UCSD-AML1 (cell line): ENCODE measurements around the gene ELSPBP1.
"Not testable (repeated sequence)": the region's sequence is repeated elsewhere in the genome, so short reads cannot be mapped to it uniquely, and the experiment has no call there.

ENCODE experiments used
- DNase-seq: peaks from one replicate; lab custom pipeline; 2025; ENCODE audit not compliant: unreplicated experiment; lab: John Stamatoyannopoulos, UW

The ELSPBP1 gene

DNA sequence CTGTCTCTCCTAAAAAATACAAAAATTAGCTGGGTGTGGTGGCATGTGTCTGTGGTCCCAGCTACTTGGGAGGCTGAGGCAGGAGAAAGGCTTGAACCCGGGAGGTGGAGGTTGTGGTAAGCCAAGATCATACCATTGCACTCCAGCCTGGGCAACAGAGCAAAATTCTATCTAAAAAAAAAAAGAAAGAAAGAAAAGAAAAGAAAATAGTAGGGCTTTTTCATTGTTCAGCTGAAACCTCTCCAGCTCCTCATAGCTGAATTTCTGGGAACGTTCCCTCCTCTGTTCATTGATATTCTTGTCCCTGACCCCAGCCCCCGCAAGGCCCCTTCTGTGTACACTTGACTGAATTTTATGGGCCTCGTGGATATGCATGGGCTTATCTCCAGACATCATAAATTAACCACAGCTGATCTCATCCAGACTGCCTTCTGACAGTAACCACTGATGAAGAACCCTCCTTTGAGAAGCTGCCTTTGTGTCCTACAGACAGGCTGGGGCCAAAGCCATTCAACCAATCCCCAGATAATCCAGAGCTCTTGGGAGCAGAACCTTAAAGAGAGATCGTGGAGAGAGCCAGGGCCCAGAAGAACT is at the start of gene ELSPBP1:
Gene ELSPBP1 (plus strand): TSS at position 424 of the 594 bp plus-strand sequence. CDS start 14,036 bp downstream, outside the sequence.
- no peak for DNase-seq

DNA sequence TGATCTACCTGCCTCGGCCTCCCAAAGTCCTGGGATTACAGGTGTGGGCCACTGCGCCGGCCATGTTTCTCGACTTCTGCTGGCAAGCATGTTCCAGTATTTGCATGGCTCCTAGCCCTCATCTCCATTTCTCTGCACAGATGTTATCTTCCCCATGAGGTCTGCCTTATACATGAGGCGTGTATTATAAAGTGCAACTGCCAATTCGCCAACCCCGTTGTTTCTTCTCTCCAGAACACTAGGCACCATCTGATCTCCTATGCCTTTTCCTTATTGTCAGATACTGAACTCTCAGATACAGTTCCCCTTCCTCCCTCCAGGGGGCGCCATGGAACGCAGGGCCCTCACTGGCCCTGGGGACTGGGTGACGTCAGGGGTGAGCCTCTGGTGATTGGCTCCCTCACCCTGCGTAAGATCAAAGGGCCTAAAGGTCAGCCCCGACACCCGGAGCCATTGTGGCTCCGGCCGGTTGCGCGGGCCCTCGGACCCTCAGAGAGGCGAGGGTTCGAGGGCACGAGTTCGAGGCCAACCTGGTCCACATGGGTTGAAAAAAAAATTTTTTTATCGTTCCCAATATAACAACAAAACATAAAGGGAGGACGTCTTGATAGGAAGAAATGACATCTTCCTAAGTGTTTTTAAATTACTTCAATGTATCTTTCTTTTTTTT is 44.4 kb upstream of the ELSPBP1 start:
- not testable (repeated sequence) for DNase-seq

DNA sequence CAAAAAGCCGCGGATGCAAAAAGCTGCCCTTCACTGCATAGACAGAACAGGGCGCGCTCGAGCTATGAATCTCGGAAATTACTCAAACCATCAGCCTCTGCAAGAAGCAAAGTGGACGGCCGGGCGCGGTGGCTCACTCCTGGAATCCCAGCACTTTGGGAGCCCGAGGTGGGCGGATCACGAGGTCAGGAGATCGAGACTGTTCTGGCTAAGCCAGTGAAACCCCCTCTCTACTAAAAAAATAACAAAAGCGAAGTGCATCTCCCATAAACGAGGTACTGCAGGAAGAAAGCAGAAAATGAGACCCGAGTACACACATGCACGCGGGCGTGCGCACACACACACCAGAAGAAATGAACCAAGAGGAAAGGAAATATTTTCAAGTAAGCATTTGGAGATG is 42.3 kb upstream of the ELSPBP1 start:
- not testable (repeated sequence) for DNase-seq

DNA sequence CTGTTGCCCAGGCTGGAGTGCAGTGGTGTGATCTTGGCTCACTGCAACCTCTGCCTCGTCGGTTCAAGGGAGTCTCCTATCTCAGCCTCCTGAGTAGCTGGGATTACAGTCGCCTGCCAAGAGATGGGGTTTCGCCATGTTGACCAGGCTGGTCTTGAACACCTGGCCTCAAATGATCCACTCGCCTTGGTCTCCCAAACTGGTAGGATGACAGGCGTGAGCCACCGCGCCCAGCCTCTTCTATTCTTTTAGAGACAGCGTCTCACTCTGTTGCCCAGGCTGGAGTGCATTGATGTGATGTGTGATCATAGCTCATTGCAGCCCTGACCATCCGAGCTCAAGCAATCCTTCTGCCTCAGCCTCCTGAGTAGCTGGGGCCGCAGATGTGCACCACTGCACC is 38.5 kb upstream of the ELSPBP1 start:
- DNase-seq: not testable (repeated sequence)

DNA sequence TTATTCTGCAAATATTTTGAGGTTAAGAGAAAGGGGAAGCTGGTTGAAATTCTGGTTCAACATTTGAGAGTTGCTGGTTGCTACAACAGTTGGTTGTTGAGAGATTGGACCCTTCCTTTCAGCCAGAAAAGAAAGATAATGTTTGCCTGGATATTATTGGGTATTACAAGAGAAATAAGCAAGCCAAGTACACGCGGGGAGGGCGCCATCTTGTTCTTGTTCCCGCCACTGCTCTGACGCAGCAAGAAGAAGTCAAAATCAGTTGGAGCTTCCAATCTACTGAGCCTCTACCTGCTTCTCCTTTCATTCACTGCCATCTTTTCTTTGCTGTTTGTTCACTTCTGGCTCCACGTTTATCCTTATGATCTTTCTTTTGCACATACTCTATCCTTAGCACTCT is 20.9 kb upstream of the ELSPBP1 start:
- DNase-seq: no peak

DNA sequence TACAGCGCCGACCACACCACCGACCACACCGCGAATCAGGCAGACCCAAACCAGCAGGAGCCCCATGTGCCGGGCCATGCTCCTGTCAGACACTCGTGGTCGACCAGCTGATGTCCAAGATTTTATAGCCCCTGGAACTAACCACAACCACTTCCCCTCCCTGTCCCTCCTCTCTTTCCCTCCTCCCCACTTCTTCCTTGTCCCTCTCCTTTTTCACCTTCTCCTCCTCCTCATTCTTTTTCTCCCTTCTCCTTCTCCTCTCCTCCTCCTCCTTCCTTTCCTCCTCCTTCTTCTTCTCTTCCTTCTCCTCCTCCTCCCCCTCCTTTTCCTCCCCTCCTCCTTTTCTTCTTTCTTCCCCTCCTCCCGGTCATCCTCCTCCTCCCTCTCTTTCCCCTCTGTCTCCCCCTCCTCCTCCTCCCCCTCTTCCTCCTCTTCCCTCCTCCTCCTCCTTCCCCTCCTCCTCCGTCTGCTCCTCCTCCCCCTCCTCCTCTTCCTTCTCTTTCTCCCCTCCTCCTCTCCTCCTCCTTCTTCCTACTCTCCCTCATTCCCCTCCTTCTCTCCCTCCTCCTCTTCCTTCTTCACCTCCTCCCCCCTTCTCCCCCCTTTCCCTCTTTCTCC is 3.1 kb upstream of the ELSPBP1 start:
- DNase-seq: no peak

DNA sequence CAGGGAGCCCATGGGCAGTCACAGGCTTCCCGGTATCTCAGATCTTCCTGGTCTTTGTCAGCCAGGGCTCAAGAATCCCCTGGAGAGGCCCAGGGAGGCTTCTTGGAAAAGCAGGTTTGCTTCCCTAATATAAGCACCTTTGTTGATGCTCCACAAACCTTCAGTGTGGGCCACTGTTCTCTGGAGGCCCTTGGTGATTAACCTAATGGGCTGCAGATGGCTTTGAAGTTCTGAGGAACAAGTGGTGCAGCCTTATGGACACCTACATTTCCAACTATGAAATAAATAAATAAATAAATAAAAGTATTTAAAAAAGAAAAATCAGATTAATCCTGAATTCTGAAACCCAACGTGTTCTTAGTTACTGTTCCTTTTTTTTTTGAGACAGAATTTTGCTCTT is 2.4 kb upstream of the ELSPBP1 start, which contains the start of gene BSPH1:
Gene BSPH1 (minus strand): TSS at position 101 of the 400 bp plus-strand sequence. CDS start 89 bp downstream, at position 12.
- no peak for DNase-seq

DNA sequence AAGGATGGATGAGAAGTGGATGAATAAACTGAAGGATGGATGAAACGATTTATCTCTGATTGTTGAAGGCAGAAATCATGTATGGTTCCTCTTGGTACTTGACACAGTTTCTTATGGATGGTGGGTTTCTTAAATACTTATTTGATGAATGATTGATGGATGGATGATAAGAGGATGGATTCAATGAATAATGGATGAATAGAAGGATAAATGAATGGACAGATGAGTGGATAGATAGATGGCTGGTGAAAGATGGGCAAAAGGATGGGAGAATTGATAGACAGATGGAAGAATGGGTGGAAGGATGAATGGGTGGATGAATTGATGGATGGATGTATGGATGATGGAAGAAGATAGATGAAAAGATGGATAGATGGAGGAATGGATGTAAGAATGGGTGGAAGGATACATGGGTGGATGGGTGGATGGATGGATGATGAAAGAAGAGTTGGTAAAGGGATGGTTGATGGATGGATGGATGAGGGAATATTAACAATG is 1.8 kb downstream of the ELSPBP1 start:
- DNase-seq: no peak

DNA sequence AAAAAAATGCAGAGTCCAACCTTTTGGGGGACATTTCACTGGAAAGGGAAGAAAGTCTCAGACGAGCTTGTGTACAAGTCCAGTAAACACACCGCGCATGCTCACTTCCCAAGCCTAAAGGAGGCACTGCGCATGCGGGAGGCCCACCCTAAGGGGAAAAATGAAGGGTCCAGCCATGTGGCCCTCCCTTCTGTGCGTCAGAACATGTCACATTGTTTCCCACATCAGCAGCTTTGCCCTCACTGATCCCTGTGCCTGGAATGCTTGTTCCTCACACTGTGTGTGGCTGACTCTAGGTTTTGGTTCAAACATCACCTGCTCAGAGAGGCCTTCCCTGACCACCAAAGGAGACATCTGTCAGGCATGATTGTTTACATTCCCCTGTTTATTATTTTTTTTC is 4.4 kb downstream of the ELSPBP1 start:
- DNase-seq: no peak

DNA sequence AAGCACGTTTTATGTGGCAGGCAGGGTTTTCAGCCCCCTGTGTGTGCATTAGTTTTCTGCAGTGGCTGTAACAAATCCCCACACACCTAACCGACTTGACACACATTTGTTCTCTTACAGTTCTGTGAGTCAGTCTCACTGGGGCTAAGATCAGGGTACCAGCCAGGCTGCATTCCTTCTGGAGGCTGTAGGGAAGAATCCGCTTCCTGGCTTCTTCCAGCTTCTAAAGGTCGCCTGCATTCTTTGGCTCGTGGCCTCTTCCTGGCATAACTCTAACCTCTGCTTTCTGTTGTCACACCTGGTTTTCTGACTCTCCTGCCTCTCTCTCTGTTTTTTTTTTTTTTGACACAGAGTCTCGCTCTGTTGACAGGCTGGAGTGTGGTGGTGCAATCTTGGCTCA is 6.4 kb downstream of the ELSPBP1 start:
- no peak for DNase-seq

DNA sequence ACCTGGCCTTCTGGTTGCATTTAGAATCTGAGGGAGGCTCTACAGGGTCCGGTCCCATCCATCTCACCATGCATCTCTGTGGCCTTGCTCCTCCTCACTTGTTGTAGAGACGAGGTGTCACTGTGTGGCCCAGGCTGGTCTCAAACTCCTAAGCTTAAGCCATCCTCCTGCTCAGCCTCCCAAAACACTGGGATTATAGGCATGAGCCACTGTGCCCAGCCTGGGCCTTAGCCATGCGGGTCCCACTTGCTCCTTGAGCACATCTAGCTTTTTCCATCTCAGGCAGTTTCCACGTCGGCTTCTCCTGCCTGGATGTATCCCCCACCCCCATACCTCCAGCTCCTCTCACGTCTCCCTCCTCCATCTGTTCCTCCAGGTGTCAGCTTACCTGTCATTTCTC is 9.8 kb downstream of the ELSPBP1 start:
- DNase-seq: no peak

DNA sequence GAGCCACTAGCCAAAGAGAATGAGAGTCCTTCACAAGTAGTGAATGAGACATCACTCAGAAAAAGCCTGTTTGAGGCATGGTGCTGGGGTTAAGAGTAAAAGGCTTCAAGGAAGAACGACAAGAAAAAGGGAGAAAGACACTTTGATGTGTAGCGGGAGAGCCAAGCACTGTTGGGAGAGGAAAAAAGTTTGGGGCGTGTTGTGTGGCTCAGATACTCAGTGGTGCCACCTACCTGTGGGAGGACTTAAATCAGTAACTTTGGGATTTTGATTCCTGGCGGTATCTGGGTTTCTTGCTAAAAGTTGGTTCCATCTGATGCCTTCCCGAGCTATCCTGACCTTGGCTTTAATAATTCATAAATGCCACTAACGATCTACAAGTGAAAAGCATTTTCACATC is 12.3 kb downstream of the ELSPBP1 start:
- no peak for DNase-seq

DNA sequence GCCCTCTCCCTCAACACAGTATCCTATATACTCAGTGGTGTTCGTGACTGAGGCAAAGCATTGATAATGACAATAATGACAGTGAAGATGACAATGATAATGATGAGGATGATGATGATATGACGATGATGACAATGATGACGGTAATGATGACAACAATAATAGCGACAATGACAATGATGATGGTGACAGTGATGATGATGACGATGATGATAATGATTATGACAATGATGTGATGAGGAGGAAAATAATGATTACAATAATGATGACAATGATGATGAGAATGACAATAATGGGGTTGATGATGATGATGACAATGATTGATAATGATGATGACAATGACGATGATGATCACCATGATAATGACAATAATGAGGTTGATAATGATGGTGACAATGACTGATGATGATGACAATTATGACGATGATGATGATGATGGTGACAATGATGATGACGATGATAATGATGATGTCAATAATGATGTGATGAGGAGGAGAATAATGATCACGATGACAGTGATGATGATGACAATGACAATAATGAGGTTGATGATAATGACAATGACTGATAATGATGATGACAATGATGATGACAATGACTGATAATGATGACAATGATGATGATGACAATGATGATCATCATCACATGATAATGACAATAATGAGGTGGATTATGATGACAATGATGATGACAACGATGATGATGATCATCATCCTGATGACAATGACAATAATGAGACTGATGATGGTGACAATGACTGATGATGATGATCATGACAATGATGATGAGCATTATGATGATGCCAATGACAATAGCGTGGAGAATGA is 16.7 kb downstream of the ELSPBP1 start:
- DNase-seq: no peak

DNA sequence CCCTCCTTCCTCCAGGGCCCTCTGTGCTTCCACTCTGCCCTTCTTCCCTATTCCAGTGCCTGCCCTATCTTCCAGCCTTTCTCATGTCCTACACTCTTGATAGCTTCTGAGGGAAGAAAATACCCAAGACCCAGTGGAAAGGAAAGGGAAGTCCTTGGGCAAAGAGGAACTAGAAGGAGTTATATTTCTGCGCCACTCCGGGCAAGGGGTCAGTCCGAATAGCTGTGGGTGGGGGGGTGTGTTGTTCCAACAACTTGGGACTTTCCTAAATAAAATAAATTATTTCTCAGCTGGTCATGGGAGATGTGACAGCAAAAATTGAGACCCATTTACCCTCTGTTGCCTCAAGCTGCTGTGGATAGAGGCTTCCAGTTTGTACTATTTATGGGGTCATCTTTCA is 26.3 kb downstream of the ELSPBP1 start:
- no peak for DNase-seq

DNA sequence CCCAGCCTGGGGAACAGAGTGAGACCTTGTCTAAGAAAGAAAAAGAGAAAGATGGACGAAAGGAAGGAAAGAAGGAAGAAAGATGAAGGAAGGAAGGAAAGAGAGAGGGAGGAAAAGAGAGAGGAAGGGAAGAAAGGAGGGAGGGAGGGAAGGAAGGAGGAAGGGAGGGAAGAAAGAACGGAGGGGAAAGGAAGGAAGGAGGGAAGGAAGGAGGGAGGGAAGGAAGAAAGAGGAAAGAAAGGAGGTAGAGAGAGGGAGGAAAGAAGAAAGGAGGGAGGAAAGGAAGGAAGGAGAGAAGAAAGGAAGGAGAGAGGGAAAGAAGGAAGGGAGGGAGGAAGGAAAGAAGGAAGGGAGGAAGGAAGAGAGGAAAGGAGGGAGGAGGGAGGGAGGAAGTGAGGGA is 28.6 kb downstream of the ELSPBP1 start:
- no peak for DNase-seq

DNA sequence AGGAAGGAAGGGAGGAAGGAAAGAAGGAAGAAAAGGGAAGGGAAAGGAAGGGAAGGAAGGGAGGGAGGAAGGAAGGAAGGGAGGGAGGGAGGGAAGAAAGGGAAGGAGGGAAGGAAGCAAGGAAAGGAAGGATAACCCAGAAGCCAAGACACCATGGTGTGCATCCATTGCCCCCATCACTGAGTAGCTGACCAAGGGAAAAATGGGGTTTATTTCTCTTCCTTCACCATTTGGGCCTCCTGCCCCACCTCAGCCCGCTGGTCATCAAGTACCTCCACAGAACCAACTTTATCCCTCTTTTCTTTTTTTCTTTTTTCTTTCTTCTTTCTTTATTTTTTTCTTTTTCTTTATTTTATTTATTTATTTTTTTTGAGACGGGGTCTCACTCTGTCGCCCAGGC is 29.1 kb downstream of the ELSPBP1 start:
- DNase-seq: no peak

DNA sequence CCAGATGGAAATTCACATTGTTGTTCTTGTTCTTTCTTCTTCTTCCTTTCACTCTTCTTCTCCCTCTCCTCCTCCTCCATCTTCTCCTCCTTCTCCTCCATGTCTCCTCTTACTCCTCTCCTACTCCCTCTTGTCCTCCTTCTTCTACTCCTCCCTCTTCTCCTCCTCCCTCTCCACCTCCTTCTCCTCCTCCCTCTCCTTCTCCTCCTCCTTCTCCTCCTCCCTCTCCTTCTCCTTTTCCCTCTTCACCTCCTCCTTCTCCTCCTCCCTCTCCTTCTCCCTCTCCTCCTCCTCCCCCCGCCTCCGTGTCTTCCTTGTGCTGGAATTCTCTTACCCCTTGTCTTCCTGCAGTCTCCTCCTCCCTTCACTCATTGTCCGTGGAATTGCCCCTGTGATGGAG is 31.0 kb downstream of the ELSPBP1 start:
- no peak for DNase-seq

DNA sequence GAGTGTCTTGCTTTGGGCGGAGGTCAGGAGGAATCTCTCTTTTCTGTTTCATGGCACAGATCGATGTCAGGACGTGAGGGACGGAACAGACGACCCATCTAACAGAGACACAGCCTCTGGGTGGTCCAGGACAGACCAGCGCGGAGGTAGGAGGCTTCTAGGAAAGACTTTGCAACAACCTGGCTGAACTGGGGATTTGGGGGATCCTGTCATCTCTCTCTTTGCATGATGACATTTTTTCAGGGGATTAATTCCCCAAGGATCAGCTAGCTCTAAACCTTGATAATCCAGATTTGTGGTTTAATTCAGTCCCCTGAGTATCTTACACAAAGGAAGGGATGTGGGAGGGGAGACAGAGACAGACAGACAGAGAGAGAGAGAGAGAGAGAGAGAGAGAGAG is 35.0 kb downstream of the ELSPBP1 start:
- DNase-seq: no peak

DNA sequence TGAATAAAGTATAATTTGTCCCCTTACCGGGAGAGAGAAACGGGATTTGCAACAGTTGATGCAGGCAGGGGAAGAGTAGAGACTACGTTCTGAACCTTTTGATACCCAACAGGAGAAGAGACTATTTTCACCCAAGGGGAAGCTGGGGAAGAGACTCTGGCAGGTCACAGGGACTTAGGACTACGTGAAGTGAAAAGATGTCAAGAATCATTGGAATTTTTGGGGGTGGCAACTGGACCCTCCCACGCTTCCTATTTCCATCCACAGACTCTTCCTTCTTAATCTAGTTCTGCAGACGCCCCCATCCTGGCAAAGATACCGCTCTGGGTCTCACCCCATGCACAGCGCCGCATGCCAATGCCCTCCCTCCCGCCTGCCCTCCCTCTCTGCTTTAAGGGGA is 35.6 kb downstream of the ELSPBP1 start:
- no peak for DNase-seq

DNA sequence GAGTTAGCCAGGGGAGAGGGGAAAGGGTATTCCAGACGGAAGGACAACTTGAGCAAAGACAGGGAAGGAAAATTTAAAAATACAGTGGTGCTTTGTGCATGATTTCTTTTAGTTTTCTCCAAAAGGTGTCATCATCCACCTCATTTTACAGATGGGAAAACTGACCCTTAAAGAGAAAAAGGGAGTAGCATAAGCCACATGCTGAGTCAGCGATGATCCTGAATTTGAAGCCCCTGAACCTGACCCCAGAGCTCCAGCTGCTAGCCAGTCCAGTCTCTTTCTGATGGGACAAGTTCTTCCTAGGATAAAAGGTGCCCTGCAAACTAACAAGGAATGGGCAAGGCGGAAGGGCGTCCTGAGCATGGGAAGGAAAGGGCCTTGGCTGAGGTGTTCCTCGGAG is 39.2 kb downstream of the ELSPBP1 start:
- DNase-seq: no peak

DNA sequence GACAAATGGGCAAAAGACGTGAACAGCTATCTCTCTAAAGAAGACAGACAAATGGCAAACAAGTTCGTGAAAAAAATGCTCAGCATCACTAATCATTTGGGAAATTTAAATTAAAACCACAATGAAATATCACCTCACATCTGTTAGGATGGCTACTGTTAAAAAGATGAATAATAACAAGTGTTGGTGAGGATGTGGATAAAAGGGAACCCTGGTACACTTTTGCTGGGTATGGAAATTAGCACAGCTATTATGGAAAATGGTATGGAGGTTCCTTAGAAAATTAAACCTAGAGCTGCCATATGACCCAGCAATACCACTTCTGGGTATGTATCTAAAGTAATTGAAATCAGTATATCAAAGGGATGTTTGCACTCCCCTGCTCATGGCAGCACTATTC is 42.3 kb downstream of the ELSPBP1 start:
- DNase-seq: no peak
